B cell (primary cell): Measurements from ENCODE around the gene GPR158. TPM values are rescaled to one million over a fixed set of nuclear protein-coding genes. Genes with fewer than 3 reads are reported as not detected.
"Not testable (repeated sequence)": the region's sequence is repeated elsewhere in the genome, so short reads cannot be mapped to it uniquely, and the experiment has no call there.

Experiments used
- ATAC-seq: fragments of 200-7000 bp; cut with Tn5 transposase; one replicate; pipeline ENCODE4 v1.10.0; 2021; ENCODE audit warnings: low read depth, mild to moderate bottlenecking, moderate number of reproducible peaks, moderate library complexity
- CTCF ChIA-PET: fragments of 350-600 bp; sonication (Branson Sonifier 250); formaldehyde crosslinking; loops from one replicate; lab custom pipeline; 2021; ENCODE audit warnings: antibody characterized with exemption, inconsistent platforms; lab: Charles Lee
- POLR2A ChIA-PET: fragments of 350-600 bp; sonication (Branson Sonifier 250); formaldehyde crosslinking; loops from one replicate; lab custom pipeline; 2021; ENCODE audit warnings: antibody characterized with exemption; lab: Charles Lee
- DNase-seq: peaks from one replicate; pipeline ENCODE4 v3.0.0; 2013
- H2AFZ ChIP-seq: 2 replicates; pipeline ENCODE4 v1.6.1; 2012; ENCODE audit warnings: mild to moderate bottlenecking, low read depth, low read length; ENCODE audit not compliant: insufficient read depth, poor library complexity, severe bottlenecking
- H3K27ac ChIP-seq, 2 donors: 1 replicate in 1 of 2; 2 replicates in 1 of 2; pipeline ENCODE4 v1.5.1; 2012 to 2013; ENCODE audit warnings: low read length in 2 of 2, mild to moderate bottlenecking in 2 of 2, moderate library complexity in 1 of 2
- H3K27me3 ChIP-seq, 4 experiments: fragments of 200-600 bp in 1 of 4; sonication (generic) in 1 of 4; replicated peaks in 1 of 4; 1 replicate in 2 of 4; 2 replicates in 2 of 4; pipeline versions ENCODE4 v1.6.1 to v1.7.0; 2013 to 2016; ENCODE audit warnings: low read length in 3 of 4, mild to moderate bottlenecking in 2 of 4, mixed read lengths in 1 of 4, moderate library complexity in 1 of 4; ENCODE audit not compliant: insufficient read depth in 4 of 4, control insufficient read depth in 3 of 4; ENCODE audit errors: control extremely low read depth in 1 of 4
- H3K36me3 ChIP-seq, 2 experiments: replicated peaks in 1 of 2; 1 replicate in 1 of 2; 2 replicates in 1 of 2; pipeline versions ENCODE4 v1.6.1 to v1.7.1; 2013; ENCODE audit warnings: low read length in 1 of 2; ENCODE audit not compliant: insufficient read depth in 2 of 2, control insufficient read depth in 1 of 2; ENCODE audit errors: control extremely low read depth in 1 of 2, extremely low read depth in 1 of 2
- H3K4me1 ChIP-seq, 2 donors: fragments of 200-600 bp in 1 of 2; sonication (generic) in 1 of 2; 1 replicate in 1 of 2; 2 replicates in 1 of 2; pipeline versions ENCODE4 v1.5.1 to v1.6.1; 2013 to 2017; ENCODE audit warnings: low read length in 2 of 2; ENCODE audit not compliant: control insufficient read depth in 2 of 2, insufficient read depth in 2 of 2
- H3K4me2 ChIP-seq: replicated peaks from 2 replicates; pipeline ENCODE3; 2012; ENCODE audit warnings: mild to moderate bottlenecking, low read depth, low read length; ENCODE audit not compliant: poor library complexity, severe bottlenecking
- H3K4me3 ChIP-seq, 5 experiments: fragments of 200-600 bp in 1 of 5; sonication (generic) in 1 of 5; 1 replicate in 3 of 5; 2 replicates in 2 of 5; pipeline versions ENCODE4 v1.5.1 to v1.7.0; 2011 to 2016; ENCODE audit warnings: low read length in 4 of 5, mild to moderate bottlenecking in 4 of 5, low read depth in 2 of 5, control low read depth in 1 of 5, moderate library complexity in 1 of 5; ENCODE audit not compliant: insufficient read depth in 1 of 5; ENCODE audit errors: control extremely low read depth in 1 of 5, extremely low read depth in 1 of 5
- H3K79me2 ChIP-seq: fragments of 200-600 bp; sonication (generic); one replicate; pipeline ENCODE4 v1.6.0; 2016; ENCODE audit warnings: low read length; ENCODE audit not compliant: control insufficient read depth, insufficient read depth
- H3K9ac ChIP-seq: fragments of 200-600 bp; sonication (generic); 2 replicates; pipeline ENCODE4 v1.6.1; 2017; ENCODE audit warnings: mild to moderate bottlenecking, low read length, moderate library complexity
- H3K9me3 ChIP-seq, 3 donors: one replicate each; pipeline versions ENCODE4 v1.6.1 to v1.7.1; 2013; ENCODE audit warnings: low read length in 2 of 3; ENCODE audit not compliant: control insufficient read depth in 2 of 3, insufficient read depth in 1 of 3; ENCODE audit errors: control extremely low read depth in 1 of 3
- H4K20me1 ChIP-seq: 2 replicates; pipeline ENCODE4 v1.6.0; 2012; ENCODE audit warnings: mild to moderate bottlenecking, low read length; ENCODE audit not compliant: insufficient read depth, control insufficient read depth, poor library complexity, severe bottlenecking
- H3K27ac Mint-ChIP-seq: one replicate; pipeline ENCODE4 v1.8.0; 2021; ENCODE audit warnings: mixed read lengths
- H3K27me3 Mint-ChIP-seq: one replicate; pipeline ENCODE4 v1.8.0; 2021; ENCODE audit warnings: mixed read lengths
- H3K4me1 Mint-ChIP-seq: one replicate; pipeline ENCODE4 v1.8.0; 2021; ENCODE audit warnings: mixed read lengths
- H3K4me3 Mint-ChIP-seq: one replicate; pipeline ENCODE4 v1.8.0; 2021; ENCODE audit warnings: mixed read lengths
- H3K9me3 Mint-ChIP-seq: one replicate; pipeline ENCODE4 v1.8.0; 2022; ENCODE audit warnings: mixed read lengths; ENCODE audit not compliant: insufficient read depth
- EZH2 ChIP-seq: IDR thresholded peaks from 2 replicates; pipeline ENCODE4 v1.6.1; 2012; ENCODE audit warnings: borderline replicate concordance, low read depth, mild to moderate bottlenecking, moderate library complexity, low read length; ENCODE audit not compliant: insufficient read depth, poor library complexity, severe bottlenecking
- WGBS: methylation state at CpG from one replicate; pipeline ENCODE4 v1.1.5; 2013; ENCODE audit warnings: missing lambda C conversion rate; ENCODE audit not compliant: insufficient coverage; 5-methylcytosine and 5-hydroxymethylcytosine counted together
- intact Hi-C: fragments of 100-400 bp; cut with micrococcal nuclease; formaldehyde crosslinking; loops from one replicate; pipeline ENCODE4 v1.10.0; 2022
- polyA plus RNA-seq: library from polyadenylated mRNA; depleted of rRNA; stranded (reverse); fragments of >200 nt; gene quantifications from 2 replicates; pipeline ENCODE4 v1.2.3, GENCODE V29; 2012
- total RNA-seq, 2 donors: library from RNA; stranded (reverse); fragments of 120-200 nt in 1 of 2; gene quantifications; 1 replicate in 1 of 2; 2 replicates in 1 of 2; pipeline versions ENCODE4 v1.2.3 to v1.2.4, GENCODE V29; 2013 to 2022
- TF ChIP-seq, protein P1 (sequence below): fragments of 200-600 bp; IDR thresholded peaks from one replicate; pipeline ENCODE4 v1.8.0; 2022; ENCODE audit warnings: antibody characterized with exemption, mild to moderate bottlenecking

The GPR158 gene
- total and polyA plus RNA-seq, 2 donors (not counting 1 experiment from before 2014, with no cell fraction given) = not detected

DNA sequence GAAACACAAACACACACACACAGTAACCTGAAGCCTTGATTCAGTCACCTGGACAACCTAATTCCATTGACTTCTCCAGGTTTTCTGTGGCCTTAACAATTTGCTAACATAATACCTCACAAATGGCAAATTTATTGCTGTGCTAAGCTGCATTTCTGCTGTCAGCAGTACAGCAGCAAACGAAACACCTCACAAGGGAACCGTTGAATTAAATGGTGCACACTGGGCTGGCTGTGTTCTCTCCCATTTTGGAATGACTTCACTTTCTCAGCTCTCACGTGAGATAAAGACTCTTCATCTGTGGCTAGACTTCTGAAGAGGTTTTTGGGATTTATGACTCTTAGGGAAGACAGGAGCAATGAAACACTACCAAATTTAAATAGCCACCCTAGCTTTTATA is 152.5 kb downstream of the GPR158 start:
- H3K27me3 Mint-ChIP-seq = no peaks in the 10 kb centered on the region
- ATAC-seq (no peak), DNase-seq (no peak)
- H3K27ac Mint-ChIP-seq = no peak overlapping the region
- no peaks in the 10 kb centered on the region for H3K4me1 ChIP-seq
- POLR2A ChIA-PET = no interaction called here
- 33% methylated on average over 1 of the region's 3 CpGs for WGBS
- TF ChIP-seq EZH2 = no peak
- TF ChIP-seq, protein P1, sequence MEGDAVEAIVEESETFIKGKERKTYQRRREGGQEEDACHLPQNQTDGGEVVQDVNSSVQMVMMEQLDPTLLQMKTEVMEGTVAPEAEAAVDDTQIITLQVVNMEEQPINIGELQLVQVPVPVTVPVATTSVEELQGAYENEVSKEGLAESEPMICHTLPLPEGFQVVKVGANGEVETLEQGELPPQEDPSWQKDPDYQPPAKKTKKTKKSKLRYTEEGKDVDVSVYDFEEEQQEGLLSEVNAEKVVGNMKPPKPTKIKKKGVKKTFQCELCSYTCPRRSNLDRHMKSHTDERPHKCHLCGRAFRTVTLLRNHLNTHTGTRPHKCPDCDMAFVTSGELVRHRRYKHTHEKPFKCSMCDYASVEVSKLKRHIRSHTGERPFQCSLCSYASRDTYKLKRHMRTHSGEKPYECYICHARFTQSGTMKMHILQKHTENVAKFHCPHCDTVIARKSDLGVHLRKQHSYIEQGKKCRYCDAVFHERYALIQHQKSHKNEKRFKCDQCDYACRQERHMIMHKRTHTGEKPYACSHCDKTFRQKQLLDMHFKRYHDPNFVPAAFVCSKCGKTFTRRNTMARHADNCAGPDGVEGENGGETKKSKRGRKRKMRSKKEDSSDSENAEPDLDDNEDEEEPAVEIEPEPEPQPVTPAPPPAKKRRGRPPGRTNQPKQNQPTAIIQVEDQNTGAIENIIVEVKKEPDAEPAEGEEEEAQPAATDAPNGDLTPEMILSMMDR = no peak
- H3K27ac ChIP-seq = no peak overlapping the region
- H3K9me3 ChIP-seq = peaks cover 0 to 3% (median 0%) of the 10 kb centered on the region in 3 donors
- H4K20me1 ChIP-seq = no peaks in the 10 kb centered on the region
- H3K9me3 Mint-ChIP-seq = peaks cover 9% of the 10 kb centered on the region
- intact Hi-C loops = no loop called here
- H3K4me3 ChIP-seq = no peak overlapping the region
- H3K36me3 ChIP-seq = no peaks in the 10 kb centered on the region
- no peak overlapping the region for H3K9ac ChIP-seq
- CTCF ChIA-PET = no interaction called here
- H3K4me1 Mint-ChIP-seq = no peaks in the 10 kb centered on the region
- no peaks in the 10 kb centered on the region for H3K79me2 ChIP-seq
- H3K4me3 Mint-ChIP-seq = no peak overlapping the region
- H3K27me3 ChIP-seq = no peaks in the 10 kb centered on the region
- no peak overlapping the region for H2AFZ ChIP-seq
- no peak overlapping the region for H3K4me2 ChIP-seq

DNA sequence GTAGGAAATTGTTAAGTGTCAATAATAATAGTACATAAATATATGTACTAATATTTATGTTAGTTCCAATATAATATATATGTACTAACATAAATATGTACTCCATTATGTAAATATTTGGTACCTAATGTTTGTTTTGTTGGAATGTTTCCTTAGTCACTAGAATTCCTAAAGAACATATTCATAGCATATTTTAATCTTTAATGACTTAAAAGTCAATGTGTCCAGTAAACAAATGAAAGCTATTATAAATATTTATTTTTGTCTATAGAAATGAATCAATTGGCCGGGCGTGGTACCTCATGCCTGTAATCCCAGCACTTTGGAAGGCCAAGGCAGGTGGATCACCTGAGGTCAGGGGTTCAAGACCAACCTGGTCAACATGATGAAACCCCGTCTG is 153.6 kb downstream of the GPR158 start:
- Histone ChIP-seq H3K27me3 (no peaks in the 10 kb centered on the region), H3K4me1 (no peaks in the 10 kb centered on the region), H3K9me3 (no peaks in the 10 kb centered on the region), H3K4me3 (no peak overlapping the region), H3K79me2 (no peaks in the 10 kb centered on the region), H3K36me3 (no peaks in the 10 kb centered on the region), H3K9ac (no peak overlapping the region), H3K27ac (no peak overlapping the region), H2AFZ (no peak overlapping the region), H4K20me1 (no peaks in the 10 kb centered on the region), H3K4me2 (no peak overlapping the region)
- Mint-ChIP-seq H3K4me3 (no peak overlapping the region), H3K27ac (no peak overlapping the region), H3K4me1 (no peaks in the 10 kb centered on the region), H3K27me3 (no peaks in the 10 kb centered on the region), H3K9me3 (peaks cover 9% of the 10 kb centered on the region)
- ATAC-seq (no peak), DNase-seq (no peak)
- POLR2A ChIA-PET = no interaction called here
- intact Hi-C loops = no loop called here
- WGBS = no CpG with 5 or more reads among the region's 3 CpGs
- TF ChIP-seq, protein P1 = no peak
- TF ChIP-seq EZH2 = no peak
- CTCF ChIA-PET = no interaction called here

DNA sequence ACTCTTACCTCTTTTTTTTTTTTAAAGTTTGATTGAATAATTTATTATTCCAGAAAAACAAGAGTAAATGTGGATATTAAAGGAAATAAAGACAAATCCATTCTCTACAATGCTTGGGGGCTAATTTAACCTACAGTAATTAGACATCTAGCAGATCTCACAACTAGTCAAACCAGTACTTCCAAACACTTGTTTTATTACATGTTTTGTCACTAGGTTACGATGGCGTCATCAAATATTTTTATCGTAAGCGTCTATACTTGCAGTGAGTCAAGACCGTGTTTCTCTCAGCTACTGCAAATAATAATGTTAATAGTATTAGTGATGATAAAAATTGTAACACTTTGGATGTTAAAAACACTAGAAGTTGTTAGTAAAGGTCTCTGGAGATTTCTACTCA is 154.8 kb downstream of the GPR158 start:
- POLR2A ChIA-PET, H3K9me3 Mint-ChIP-seq, H3K9me3 ChIP-seq, CTCF ChIA-PET, H3K4me2 ChIP-seq, intact Hi-C loops, H3K4me1 Mint-ChIP-seq, H3K4me1 ChIP-seq, H3K79me2 ChIP-seq, H3K27me3 ChIP-seq, H2AFZ ChIP-seq, H3K4me3 Mint-ChIP-seq, H3K36me3 ChIP-seq, H3K9ac ChIP-seq, H3K4me3 ChIP-seq, H3K27ac Mint-ChIP-seq, H4K20me1 ChIP-seq, DNase-seq, H3K27ac ChIP-seq, H3K27me3 Mint-ChIP-seq, ATAC-seq: not testable (repeated sequence)
- WGBS = no CpG with 5 or more reads among the region's 5 CpGs
